Measurements from ENCODE around the gene NEGR1. TPM values are rescaled to one million over a fixed set of nuclear protein-coding genes. Genes with fewer than 3 reads are reported as not detected.

Gene NEGR1
- total and polyA plus RNA-seq, 7 donors, result 1.3 to 10.2 (median 2.2) TPM

- Histone ChIP-seq H3K4me3 (peak overlapping the region; percentile 81), H3K36me3 (ENCODE audit: insufficient read depth in 1 of 2, low read depth in 1 of 2) (no peaks in the 10 kb centered on the region), H3K4me1 (no peaks in the 10 kb centered on the region), H3K27ac (no peak overlapping the region), H3K27me3 (ENCODE audit: insufficient read depth in 3 of 3, low read length in 2 of 3) (no peaks in the 10 kb centered on the region), H3K9me3 (no peaks in the 10 kb centered on the region)
- WGBS, 3 donors, result 11 to 16% (median 13%) methylated on average over 10 of the region's 10 CpGs
- DNase-seq (peak in 1 of 2 donors; percentile 40), ATAC-seq (no peak)
- intact Hi-C loops (cut with DNase I), result loop anchor here in 1 of 2 donors (10.0 kb wide), 1 partner anchor 97 kb away; no protein-coding TSS in a partner anchor
- TF ChIP-seq CTCF (IDR thresholded peaks at IDR 0.05), result no peak
Observed at GRCh38 chr1:72281637-72282270, 585 bp downstream of the NEGR1 start.

GRCh38 chr1:72281144-72281543, 1.2 kb downstream of the NEGR1 start:
- Histone ChIP-seq H3K9me3 (no peaks in the 10 kb centered on the region), H3K27me3 (ENCODE audit: insufficient read depth in 3 of 3, low read length in 2 of 3) (no peaks in the 10 kb centered on the region), H3K27ac (no peak overlapping the region), H3K4me1 (no peaks in the 10 kb centered on the region), H3K4me3 (peak overlapping the region; percentile 81), H3K36me3 (ENCODE audit: insufficient read depth in 1 of 2, low read depth in 1 of 2) (no peaks in the 10 kb centered on the region)
- intact Hi-C loops (cut with DNase I), result loop anchor here in 1 of 2 donors (10.0 kb wide), 1 partner anchor 96 kb away; no protein-coding TSS in a partner anchor
- whole genome bisulfite sequencing, 3 donors, result 20 to 22% (median 21%) methylated on average over 2 of the region's 2 CpGs
- no peak for TF ChIP-seq CTCF (IDR thresholded peaks at IDR 0.05)
- no peak for ATAC-seq
- no peak for DNase-seq

GRCh38 chr1:72280711-72281110, 1.6 kb downstream of the NEGR1 start:
- H3K27me3 ChIP-seq (ENCODE audit: insufficient read depth in 3 of 3, low read length in 2 of 3), result no peaks in the 10 kb centered on the region
- DNase-seq, result no peak
- intact Hi-C loops (cut with DNase I), result loop anchor here in 1 of 2 donors (10.0 kb wide), 1 partner anchor 96 kb away; no protein-coding TSS in a partner anchor
- 11 to 29% (median 24%) methylated on average over 1 of the region's 1 CpG for WGBS, 3 donors
- H3K36me3 ChIP-seq (ENCODE audit: insufficient read depth in 1 of 2, low read depth in 1 of 2), result no peaks in the 10 kb centered on the region
- no peak overlapping the region for H3K27ac ChIP-seq
- H3K9me3 ChIP-seq, result no peaks in the 10 kb centered on the region
- peak overlapping the region; percentile 81 for H3K4me3 ChIP-seq
- H3K4me1 ChIP-seq, result no peaks in the 10 kb centered on the region
- no peak for TF ChIP-seq CTCF (IDR thresholded peaks at IDR 0.05)
- no peak for ATAC-seq

GRCh38 chr1:72280131-72280530, 2.2 kb downstream of the NEGR1 start:
- no peaks in the 10 kb centered on the region for H3K36me3 ChIP-seq (ENCODE audit: insufficient read depth in 1 of 2, low read depth in 1 of 2)
- ATAC-seq (no peak), DNase-seq (no peak)
- H3K9me3 ChIP-seq, result no peaks in the 10 kb centered on the region
- no peaks in the 10 kb centered on the region for H3K27me3 ChIP-seq (ENCODE audit: insufficient read depth in 3 of 3, low read length in 2 of 3)
- H3K4me1 ChIP-seq, result no peaks in the 10 kb centered on the region
- no peak for TF ChIP-seq CTCF (IDR thresholded peaks at IDR 0.05)
- peak overlapping the region; percentile 81 for H3K4me3 ChIP-seq
- intact Hi-C loops (cut with DNase I), result loop anchor here in 1 of 2 donors (10.0 kb wide), 1 partner anchor 95 kb away; no protein-coding TSS in a partner anchor
- H3K27ac ChIP-seq, result no peak overlapping the region

GRCh38 chr1:72278461-72278860, 3.9 kb downstream of the NEGR1 start:
- DNase-seq (no peak), ATAC-seq (no peak)
- H3K4me3 ChIP-seq, result no peak overlapping the region
- TF ChIP-seq CTCF (IDR thresholded peaks at IDR 0.05), result no peak
- intact Hi-C loops (cut with DNase I), result no loop called here
- H3K27ac ChIP-seq, result no peak overlapping the region
- H3K36me3 ChIP-seq (ENCODE audit: insufficient read depth in 1 of 2, low read depth in 1 of 2), result no peaks in the 10 kb centered on the region
- no peaks in the 10 kb centered on the region for H3K27me3 ChIP-seq (ENCODE audit: insufficient read depth in 3 of 3, low read length in 2 of 3)
- H3K9me3 ChIP-seq, result no peaks in the 10 kb centered on the region
- H3K4me1 ChIP-seq, result no peaks in the 10 kb centered on the region

All from psoas muscle (tissue), 8 donors.